ENCODE measurements around the gene LENG1.

GRCh38 chr19:54106716-54107115, 52.8 kb downstream of the LENG1 start:
- TF ChIP-seq ZBTB33 (CRISPR knock-in tag; IDR thresholded peaks at IDR 0.05): no peak
- TF ChIP-seq BACH1 (tag; IDR thresholded peaks at IDR 0.05): no peak
- no peak for TF ChIP-seq CTCF (IDR thresholded peaks at IDR 0.05 in 2 of 3, conservative IDR thresholded peaks at IDR 0.05 in 1 of 3; ENCODE audit: insufficient read depth in 2 of 3, low read depth in 1 of 3, low read length in 3 of 3)

Data from K562 (cell line).